ENCODE data around the gene JMJD8. TPM values are rescaled to one million over a fixed set of nuclear protein-coding genes. Genes with fewer than 3 reads are reported as not detected.

Gene JMJD8
- total and polyA plus RNA-seq, 9 of the 15 experiments (the other 6 are each of a cell fraction or from before 2014, with no cell fraction given) = 1.2 to 50.6 (median 29.3) TPM

DNA sequence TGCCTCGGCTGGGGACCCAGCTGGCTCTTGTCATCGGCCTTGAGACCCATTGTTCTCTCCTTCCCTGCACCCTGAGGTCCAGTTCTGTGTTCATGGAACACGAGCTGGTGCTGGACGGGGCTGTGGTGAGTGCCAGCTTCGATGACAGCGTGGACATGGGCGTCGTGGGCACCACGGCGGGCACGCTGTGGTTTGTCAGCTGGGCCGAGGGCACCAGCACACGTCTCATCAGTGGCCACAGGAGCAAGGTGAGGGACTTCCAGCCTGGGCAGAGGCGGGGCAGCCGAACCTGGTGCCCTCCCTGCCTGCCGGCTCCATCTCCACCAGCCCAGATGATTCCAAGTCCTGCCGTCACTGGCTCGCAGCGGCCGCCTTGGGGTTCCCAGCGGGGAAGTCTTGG lies 21.5 kb downstream of the JMJD8 start (continued):
- TF ChIP-seq ZNF146 (CRISPR knock-in tag; IDR thresholded peaks at IDR 0.05; ENCODE audit: unreplicated experiment) (no peak), HDAC2 (IDR thresholded peaks at IDR 0.05) (no peak)
- TF ChIP-seq, protein P1, sequence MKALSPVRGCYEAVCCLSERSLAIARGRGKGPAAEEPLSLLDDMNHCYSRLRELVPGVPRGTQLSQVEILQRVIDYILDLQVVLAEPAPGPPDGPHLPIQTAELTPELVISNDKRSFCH (CRISPR knock-in tag; IDR thresholded peaks at IDR 0.05) = no peak
- TF ChIP-seq, protein P1 (tag; IDR thresholded peaks at IDR 0.05) = no peak

DNA sequence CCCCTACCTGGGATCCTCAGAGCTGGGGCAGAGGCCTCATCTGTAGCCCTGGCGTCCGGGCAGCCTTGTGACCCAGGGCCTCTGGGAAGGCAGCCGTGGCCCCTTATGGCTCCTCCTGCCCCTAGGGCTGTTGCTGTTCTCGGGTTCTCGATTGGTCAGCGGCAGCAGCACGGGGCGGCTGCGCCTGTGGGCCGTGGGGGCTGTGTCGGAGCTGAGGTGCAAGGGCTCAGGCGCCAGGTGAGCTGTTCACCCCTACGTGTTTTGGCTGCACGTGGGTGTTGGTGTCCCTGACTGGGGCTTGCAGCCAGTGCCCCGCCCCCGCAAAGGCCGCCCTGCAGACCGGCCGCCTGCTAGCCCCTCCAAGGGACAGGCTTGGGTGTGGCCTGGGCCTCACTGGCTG lies 22.0 kb downstream of the JMJD8 start:
- Histone ChIP-seq H3K27me3 (ENCODE audit: control insufficient read depth in 2 of 2, insufficient read depth in 2 of 2, low read length in 2 of 2) (no peaks in the 10 kb centered on the region), H3K4me2 (ENCODE audit: insufficient read depth, low read length) (no peak overlapping the region), H3K79me2 (ENCODE audit: control insufficient read depth, insufficient read depth, low read length) (no peaks in the 10 kb centered on the region; the same call in 2 of the 3 replicates), H3K27ac (ENCODE audit: extremely low read depth, low read depth, low read length) (no peak overlapping the region), H4K20me1 (replicated peaks; ENCODE audit: control insufficient read depth, insufficient read depth, low read length) (no peaks in the 10 kb centered on the region), H3K9ac (ENCODE audit: insufficient read depth in 1 of 2, low read depth in 2 of 2, low read length in 2 of 2) (peak overlapping the region in 1 of 2 experiments; percentile 95; a peak in 2 of 4 replicates), H3K9me3 (replicated peaks; ENCODE audit: control insufficient read depth, insufficient read depth, low read depth, low read length) (no peaks in the 10 kb centered on the region), H2AFZ (ENCODE audit: low read depth, low read length) (no peak overlapping the region), H3K4me3 (no peak overlapping the region), H3K36me3 (ENCODE audit: control insufficient read depth, insufficient read depth, low read length) (no peaks in the 10 kb centered on the region), H3K9me1 (ENCODE audit: control insufficient read depth, insufficient read depth, low read length) (no peaks in the 10 kb centered on the region), H3K4me1 (replicated peaks in 1 of 2; ENCODE audit: control insufficient read depth in 2 of 2, insufficient read depth in 2 of 2, low read length in 2 of 2) (peaks cover 2 to 92% of the 10 kb centered on the region in 2 experiments; a peak in 4 of 5 replicates)
- DNase-seq (ENCODE audit: extremely low read depth in 1 of 4, low spot score in 3 of 4) (no peak), FAIRE-seq (no peak), ATAC-seq (no peak)
- CTCF ChIA-PET (ENCODE audit: low intra/inter-chr PET ratio) = no interaction called here
- WGBS (ENCODE audit: insufficient coverage, low coverage, missing lambda C conversion rate) = 76% methylated on average over 15 of the region's 19 CpGs
- in situ Hi-C loops (cut with MboI) (no loop called here), intact Hi-C loops (cut with micrococcal nuclease) (loop anchor here (10.0 kb wide), 1 partner anchor 267 kb away; the partner anchor contains the start of gene NME4)
- BruUV-seq (replicated peaks) = no TSS peak
- TF ChIP-seq EGR1 (conservative IDR thresholded peaks at IDR 0.05) (0 out of 2 replicates have a peak, but pooled peaks have one; percentile 35), BRCA1 (IDR thresholded peaks at IDR 0.05) (no peak), BRCA1 (CRISPR knock-in tag; IDR thresholded peaks at IDR 0.05) (no peak)
- TF ChIP-seq, protein P2, sequence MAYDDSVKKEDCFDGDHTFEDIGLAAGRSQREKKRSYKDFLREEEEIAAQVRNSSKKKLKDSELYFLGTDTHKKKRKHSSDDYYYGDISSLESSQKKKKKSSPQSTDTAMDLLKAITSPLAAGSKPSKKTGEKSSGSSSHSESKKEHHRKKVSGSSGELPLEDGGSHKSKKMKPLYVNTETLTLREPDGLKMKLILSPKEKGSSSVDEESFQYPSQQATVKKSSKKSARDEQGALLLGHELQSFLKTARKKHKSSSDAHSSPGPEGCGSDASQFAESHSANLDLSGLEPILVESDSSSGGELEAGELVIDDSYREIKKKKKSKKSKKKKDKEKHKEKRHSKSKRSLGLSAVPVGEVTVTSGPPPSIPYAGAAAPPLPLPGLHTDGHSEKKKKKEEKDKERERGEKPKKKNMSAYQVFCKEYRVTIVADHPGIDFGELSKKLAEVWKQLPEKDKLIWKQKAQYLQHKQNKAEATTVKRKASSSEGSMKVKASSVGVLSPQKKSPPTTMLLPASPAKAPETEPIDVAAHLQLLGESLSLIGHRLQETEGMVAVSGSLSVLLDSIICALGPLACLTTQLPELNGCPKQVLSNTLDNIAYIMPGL (CRISPR knock-in tag; IDR thresholded peaks at IDR 0.05) = no peak
- POLR2A ChIA-PET = interaction anchor here (0.6 kb wide), 1 partner anchor 18 kb away, joined by 3 read pairs; the partner anchor contains the start of gene STUB1

Data from K562 (cell line).